Gastroesophageal sphincter (tissue), 3 donors: Measurements from ENCODE around the gene RNF11.

ENCODE experiments used
- POLR2AphosphoS5 ChIP-seq: sonication (generic); formaldehyde crosslinking; IDR thresholded peaks from one replicate; pipeline ENCODE4 v1.6.1; 2017; ENCODE audit warnings: antibody characterized with exemption
- TF ChIP-seq, protein P1 (sequence below), 4 experiments: fragments of 200-600 bp in 2 of 4; fragments of 450-650 bp in 2 of 4; sonication (generic) in 1 of 4; IDR thresholded peaks; one replicate each; pipeline ENCODE4 v1.5.1; 2017 to 2019; ENCODE audit warnings: antibody characterized with exemption in 4 of 4, mild to moderate bottlenecking in 2 of 4, moderate library complexity in 2 of 4

DNA sequence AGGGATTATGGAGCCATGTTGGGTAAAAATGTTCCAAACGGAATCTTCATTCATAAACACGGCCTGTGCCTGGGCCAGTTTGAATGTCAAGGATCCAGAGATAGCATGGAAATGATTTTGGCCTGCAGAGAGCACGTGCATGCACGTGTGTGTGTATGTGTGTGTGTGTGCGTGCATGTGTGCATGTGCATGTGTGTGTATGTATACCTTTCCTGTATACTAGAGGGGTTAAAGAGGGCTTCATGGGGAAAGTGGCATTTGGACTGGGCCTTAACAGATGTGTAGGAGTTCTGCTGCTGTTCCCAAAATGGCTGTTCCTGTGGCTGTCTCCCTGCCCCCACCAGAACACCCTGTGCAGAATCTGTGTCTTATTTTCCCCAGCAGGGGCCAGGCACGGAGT lies 72.6 kb downstream of the RNF11 start:
- TF ChIP-seq POLR2AphosphoS5: no peak
- TF ChIP-seq, protein P1, sequence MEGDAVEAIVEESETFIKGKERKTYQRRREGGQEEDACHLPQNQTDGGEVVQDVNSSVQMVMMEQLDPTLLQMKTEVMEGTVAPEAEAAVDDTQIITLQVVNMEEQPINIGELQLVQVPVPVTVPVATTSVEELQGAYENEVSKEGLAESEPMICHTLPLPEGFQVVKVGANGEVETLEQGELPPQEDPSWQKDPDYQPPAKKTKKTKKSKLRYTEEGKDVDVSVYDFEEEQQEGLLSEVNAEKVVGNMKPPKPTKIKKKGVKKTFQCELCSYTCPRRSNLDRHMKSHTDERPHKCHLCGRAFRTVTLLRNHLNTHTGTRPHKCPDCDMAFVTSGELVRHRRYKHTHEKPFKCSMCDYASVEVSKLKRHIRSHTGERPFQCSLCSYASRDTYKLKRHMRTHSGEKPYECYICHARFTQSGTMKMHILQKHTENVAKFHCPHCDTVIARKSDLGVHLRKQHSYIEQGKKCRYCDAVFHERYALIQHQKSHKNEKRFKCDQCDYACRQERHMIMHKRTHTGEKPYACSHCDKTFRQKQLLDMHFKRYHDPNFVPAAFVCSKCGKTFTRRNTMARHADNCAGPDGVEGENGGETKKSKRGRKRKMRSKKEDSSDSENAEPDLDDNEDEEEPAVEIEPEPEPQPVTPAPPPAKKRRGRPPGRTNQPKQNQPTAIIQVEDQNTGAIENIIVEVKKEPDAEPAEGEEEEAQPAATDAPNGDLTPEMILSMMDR (IDR thresholded peaks at IDR 0.05): no peak
